Measurements from ENCODE around the gene PPHLN1.

Gene PPHLN1

GRCh38 chr12:42373669-42374068, 47.7 kb downstream of the PPHLN1 start:
- Histone ChIP-seq H4K8ac (ENCODE audit: low read depth, low read length) (no peak overlapping the region), H3K23ac (ENCODE audit: low read depth, low read length, poor library complexity) (no peak overlapping the region), H2BK15ac (ENCODE audit: low read length) (no peak overlapping the region), H2BK120ac (ENCODE audit: low read depth, low read length) (no peak overlapping the region), H3K27me3 (ENCODE audit: control insufficient read depth in 3 of 3, insufficient read depth in 3 of 3, low read depth in 1 of 3, low read length in 3 of 3) (no peaks in the 10 kb centered on the region), H2BK5ac (ENCODE audit: low read length) (no peak overlapping the region), H2BK12ac (ENCODE audit: low read length) (no peak overlapping the region), H2AFZ (ENCODE audit: low read length) (no peak overlapping the region), H3K14ac (ENCODE audit: low read length) (no peak overlapping the region), H3K79me1 (ENCODE audit: low read depth, low read length) (no peaks in the 10 kb centered on the region), H3K9ac (ENCODE audit: low read depth, low read length, poor library complexity) (no peak overlapping the region), H3K4me2 (ENCODE audit: insufficient read depth, low read length, poor library complexity, severe bottlenecking) (no peak overlapping the region), H3K4ac (ENCODE audit: low read length) (no peak overlapping the region), H4K91ac (ENCODE audit: low read depth, low read length, poor library complexity) (no peak overlapping the region), H3K27ac (replicated peaks; ENCODE audit: low read length) (no peak overlapping the region), H3K9me3 (replicated peaks in 1 of 2; ENCODE audit: control insufficient read depth in 2 of 2, insufficient read depth in 1 of 2, low read depth in 1 of 2, low read length in 2 of 2) (no peaks in the 10 kb centered on the region), H3K4me1 (ENCODE audit: control insufficient read depth in 2 of 2, insufficient read depth in 1 of 2, low read depth in 1 of 2, low read length in 2 of 2) (no peaks in the 10 kb centered on the region), H3K36me3 (replicated peaks in 1 of 2; ENCODE audit: control insufficient read depth in 2 of 2, insufficient read depth in 2 of 2, low read length in 2 of 2) (peaks cover 0 to 49% of the 10 kb centered on the region in 2 donors), H2AK5ac (ENCODE audit: low read depth, low read length) (no peak overlapping the region), H3K18ac (ENCODE audit: low read length) (no peak overlapping the region), H3K4me3 (ENCODE audit: low read length in 2 of 2) (no peak overlapping the region)
- DNase-seq (ENCODE audit: low spot score) = no peak

- no peak for DNase-seq (ENCODE audit: low spot score)
- no peaks in the 10 kb centered on the region for H3K79me1 ChIP-seq (ENCODE audit: low read depth, low read length)
- no peak overlapping the region for H3K18ac ChIP-seq (ENCODE audit: low read length)
These were observed 54.8 kb downstream of the PPHLN1 start for GRCh38 chr12:42380733-42381132.

DNA sequence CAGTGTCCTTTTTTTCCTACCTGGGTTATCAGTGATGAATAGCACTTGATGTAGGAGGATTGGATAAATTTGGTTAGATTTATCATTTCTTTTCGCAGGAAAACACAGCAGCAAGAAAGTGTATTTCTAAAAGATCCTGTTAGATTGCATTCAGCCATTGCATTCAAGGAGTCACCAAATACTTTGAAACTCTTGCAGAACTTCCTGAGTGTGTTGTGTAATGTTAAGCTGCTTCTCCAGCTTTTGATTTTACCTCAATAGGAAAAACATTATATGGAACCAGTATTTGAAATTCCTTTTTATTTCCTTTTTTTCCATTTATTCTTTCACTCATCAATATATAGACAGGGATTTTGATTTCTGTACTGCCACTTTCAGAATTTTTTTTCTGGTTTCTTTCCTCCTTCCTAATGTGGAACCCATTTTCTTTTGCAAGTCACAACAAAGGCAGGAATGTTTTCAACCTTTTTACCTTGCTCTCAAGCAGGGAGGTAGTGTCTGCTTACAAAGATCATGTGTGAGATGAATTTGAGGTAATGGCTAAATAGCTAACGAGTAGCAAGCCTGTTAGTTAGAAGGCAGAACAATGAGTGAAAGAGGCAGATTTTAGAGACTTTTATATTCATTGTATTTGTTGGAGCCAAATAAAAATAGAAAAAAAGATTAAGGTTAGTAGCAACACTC, 56.2 kb downstream of the PPHLN1 start:
- Histone ChIP-seq H3K18ac (ENCODE audit: low read length) (no peak overlapping the region), H3K9me3 (replicated peaks in 1 of 2; ENCODE audit: control insufficient read depth in 2 of 2, insufficient read depth in 1 of 2, low read depth in 1 of 2, low read length in 2 of 2) (no peaks in the 10 kb centered on the region), H3K4ac (ENCODE audit: low read length) (no peak overlapping the region), H2BK15ac (ENCODE audit: low read length) (no peak overlapping the region), H4K91ac (ENCODE audit: low read depth, low read length, poor library complexity) (no peak overlapping the region), H3K14ac (ENCODE audit: low read length) (no peak overlapping the region), H2BK12ac (ENCODE audit: low read length) (no peak overlapping the region), H4K8ac (ENCODE audit: low read depth, low read length) (no peak overlapping the region), H3K23ac (ENCODE audit: low read depth, low read length, poor library complexity) (no peak overlapping the region), H3K9ac (ENCODE audit: low read depth, low read length, poor library complexity) (no peak overlapping the region), H3K4me3 (ENCODE audit: low read length in 2 of 2) (no peak overlapping the region), H3K4me2 (ENCODE audit: insufficient read depth, low read length, poor library complexity, severe bottlenecking) (no peak overlapping the region), H2BK5ac (ENCODE audit: low read length) (no peak overlapping the region), H2BK120ac (ENCODE audit: low read depth, low read length) (no peak overlapping the region), H3K27ac (replicated peaks; ENCODE audit: low read length) (peak overlapping the region; percentile 13), H2AK5ac (ENCODE audit: low read depth, low read length) (no peak overlapping the region), H3K79me1 (ENCODE audit: low read depth, low read length) (no peaks in the 10 kb centered on the region), H3K4me1 (ENCODE audit: control insufficient read depth in 2 of 2, insufficient read depth in 1 of 2, low read depth in 1 of 2, low read length in 2 of 2) (peaks cover 0 to 2% of the 10 kb centered on the region in 2 donors), H2AFZ (ENCODE audit: low read length) (no peak overlapping the region), H3K36me3 (replicated peaks in 1 of 2; ENCODE audit: control insufficient read depth in 2 of 2, insufficient read depth in 2 of 2, low read length in 2 of 2) (peaks cover 0 to 60% of the 10 kb centered on the region in 2 donors), H3K27me3 (ENCODE audit: control insufficient read depth in 3 of 3, insufficient read depth in 3 of 3, low read depth in 1 of 3, low read length in 3 of 3) (no peaks in the 10 kb centered on the region)
- WGBS, 2 donors (ENCODE audit: extremely low coverage in 2 of 2, insufficient read length in 2 of 2, insufficient replicate concordance in 1 of 2) = no CpG with 5 or more reads among the region's 2 CpGs
- no peak for DNase-seq (ENCODE audit: low spot score)

More at GRCh38 chr12:42380733-42381132, 54.8 kb downstream of the PPHLN1 start:
- no peak overlapping the region for H3K4me3 ChIP-seq (ENCODE audit: low read length in 2 of 2)
- no peak overlapping the region for H3K23ac ChIP-seq (ENCODE audit: low read depth, low read length, poor library complexity)
- H2AFZ ChIP-seq (ENCODE audit: low read length) = no peak overlapping the region
- H2AK5ac ChIP-seq (ENCODE audit: low read depth, low read length) = no peak overlapping the region
- H3K4me1 ChIP-seq (ENCODE audit: control insufficient read depth in 2 of 2, insufficient read depth in 1 of 2, low read depth in 1 of 2, low read length in 2 of 2) = peaks cover 0 to 2% of the 10 kb centered on the region in 2 donors
- H2BK120ac ChIP-seq (ENCODE audit: low read depth, low read length) = no peak overlapping the region
- H3K27ac ChIP-seq (replicated peaks; ENCODE audit: low read length) = no peak overlapping the region
- H3K9me3 ChIP-seq (replicated peaks in 1 of 2; ENCODE audit: control insufficient read depth in 2 of 2, insufficient read depth in 1 of 2, low read depth in 1 of 2, low read length in 2 of 2) = no peaks in the 10 kb centered on the region
- H3K14ac ChIP-seq (ENCODE audit: low read length) = no peak overlapping the region
- H4K8ac ChIP-seq (ENCODE audit: low read depth, low read length) = no peak overlapping the region
- H3K36me3 ChIP-seq (replicated peaks in 1 of 2; ENCODE audit: control insufficient read depth in 2 of 2, insufficient read depth in 2 of 2, low read length in 2 of 2) = peaks cover 0 to 66% of the 10 kb centered on the region in 2 donors
- H3K4ac ChIP-seq (ENCODE audit: low read length) = no peak overlapping the region
- WGBS, 2 donors (ENCODE audit: extremely low coverage in 2 of 2, insufficient read length in 2 of 2, insufficient replicate concordance in 1 of 2) = no CpG with 5 or more reads among the region's 1 CpG
- no peak overlapping the region for H2BK15ac ChIP-seq (ENCODE audit: low read length)
- H2BK5ac ChIP-seq (ENCODE audit: low read length) = no peak overlapping the region
- no peak overlapping the region for H3K9ac ChIP-seq (ENCODE audit: low read depth, low read length, poor library complexity)
- H3K4me2 ChIP-seq (ENCODE audit: insufficient read depth, low read length, poor library complexity, severe bottlenecking) = no peak overlapping the region
- H2BK12ac ChIP-seq (ENCODE audit: low read length) = no peak overlapping the region
- no peak overlapping the region for H4K91ac ChIP-seq (ENCODE audit: low read depth, low read length, poor library complexity)
- no peaks in the 10 kb centered on the region for H3K27me3 ChIP-seq (ENCODE audit: control insufficient read depth in 3 of 3, insufficient read depth in 3 of 3, low read depth in 1 of 3, low read length in 3 of 3)

GRCh38 chr12:42385326-42385841, 59.4 kb downstream of the PPHLN1 start:
- WGBS, 2 donors (ENCODE audit: extremely low coverage in 2 of 2, insufficient read length in 2 of 2, insufficient replicate concordance in 1 of 2) = no CpG with 5 or more reads among the region's 3 CpGs
- Histone ChIP-seq H2BK120ac (ENCODE audit: low read depth, low read length) (no peak overlapping the region), H3K4me3 (ENCODE audit: low read length in 2 of 2) (no peak overlapping the region), H3K4ac (ENCODE audit: low read length) (no peak overlapping the region), H3K9ac (ENCODE audit: low read depth, low read length, poor library complexity) (no peak overlapping the region), H3K4me1 (ENCODE audit: control insufficient read depth in 2 of 2, insufficient read depth in 1 of 2, low read depth in 1 of 2, low read length in 2 of 2) (peaks cover 0 to 2% of the 10 kb centered on the region in 2 donors), H4K8ac (ENCODE audit: low read depth, low read length) (no peak overlapping the region), H3K27ac (replicated peaks; ENCODE audit: low read length) (no peak overlapping the region), H3K9me3 (replicated peaks in 1 of 2; ENCODE audit: control insufficient read depth in 2 of 2, insufficient read depth in 1 of 2, low read depth in 1 of 2, low read length in 2 of 2) (no peaks in the 10 kb centered on the region), H3K27me3 (ENCODE audit: control insufficient read depth in 3 of 3, insufficient read depth in 3 of 3, low read depth in 1 of 3, low read length in 3 of 3) (no peaks in the 10 kb centered on the region), H3K18ac (ENCODE audit: low read length) (no peak overlapping the region), H2AFZ (ENCODE audit: low read length) (no peak overlapping the region), H4K91ac (ENCODE audit: low read depth, low read length, poor library complexity) (no peak overlapping the region), H2BK15ac (ENCODE audit: low read length) (no peak overlapping the region), H3K14ac (ENCODE audit: low read length) (no peak overlapping the region), H2BK12ac (ENCODE audit: low read length) (no peak overlapping the region), H3K36me3 (replicated peaks in 1 of 2; ENCODE audit: control insufficient read depth in 2 of 2, insufficient read depth in 2 of 2, low read length in 2 of 2) (peaks cover 2 to 66% of the 10 kb centered on the region in 2 donors), H3K79me1 (ENCODE audit: low read depth, low read length) (no peaks in the 10 kb centered on the region), H2BK5ac (ENCODE audit: low read length) (no peak overlapping the region), H2AK5ac (ENCODE audit: low read depth, low read length) (no peak overlapping the region), H3K23ac (ENCODE audit: low read depth, low read length, poor library complexity) (no peak overlapping the region), H3K4me2 (ENCODE audit: insufficient read depth, low read length, poor library complexity, severe bottlenecking) (no peak overlapping the region)
- DNase-seq (ENCODE audit: low spot score) = no peak

Data from neuronal stem cell (in vitro differentiated cells).